Measurements from ENCODE around the gene CHD6.

GRCh38 chr20:41632896-41633295 lies 14.7 kb upstream of the CHD6 start:
- no peak for TF ChIP-seq CTCF (conservative IDR thresholded peaks at IDR 0.05)
- no peak for TF ChIP-seq EZH2 (IDR thresholded peaks at IDR 0.05; ENCODE audit: low read depth)

Measured in PC-9 (cell line).